ENCODE measurements around the gene KANK2.
"Not testable (repeated sequence)": the region's sequence is repeated elsewhere in the genome, so short reads cannot be mapped to it uniquely, and the experiment has no call there.

The KANK2 gene

GRCh38 chr19:11155373-11156120, 41.8 kb downstream of the KANK2 start, which contains the start of gene SPC24:
Gene SPC24, minus strand, starts transcription at chr19:11155782. Its CDS starts 6 bp downstream, at chr19:11155776.
- H3K36me3 Mint-ChIP-seq, result peaks cover 27% of the 10 kb centered on the region
- H3K27ac Mint-ChIP-seq, result peak within 1 kb of the TSS; percentile 88
- no peaks in the 10 kb centered on the region for H3K9me3 Mint-ChIP-seq
- peak; percentile 99 for ATAC-seq
- H3K4me3 Mint-ChIP-seq, result peak within 1 kb of the TSS; percentile 81
- DNase-seq (ENCODE audit: low spot score in 2 of 2), result peak; percentile 79 to 96
- H3K4me1 Mint-ChIP-seq, result peaks cover 8% of the 10 kb centered on the region

DNA sequence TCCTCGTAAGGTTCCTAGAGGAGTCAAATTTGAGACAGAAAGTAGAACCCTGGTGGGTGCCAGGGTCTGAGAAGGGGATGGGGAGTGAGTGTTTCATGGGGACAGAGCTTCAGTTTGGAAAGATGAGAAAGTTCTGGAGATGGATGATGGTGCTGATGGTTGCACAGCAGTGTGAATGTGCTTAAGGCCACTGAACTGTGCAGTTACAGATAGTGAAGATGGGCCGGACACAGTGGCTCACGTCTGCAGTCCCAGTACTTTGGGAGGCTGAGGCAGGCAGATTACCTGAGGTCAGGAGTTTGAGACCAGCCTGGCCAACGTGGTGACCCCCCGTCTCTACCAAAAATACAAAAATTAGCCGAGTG, 42.7 kb downstream of the KANK2 start:
- peak overlapping the region; percentile 81 for H3K4me3 Mint-ChIP-seq
- peak overlapping the region; percentile 88 for H3K27ac Mint-ChIP-seq
- peaks cover 8% of the 10 kb centered on the region for H3K4me1 Mint-ChIP-seq
- ATAC-seq (no peak), DNase-seq (ENCODE audit: low spot score in 2 of 2) (no peak)
- peaks cover 34% of the 10 kb centered on the region for H3K36me3 Mint-ChIP-seq
- H3K9me3 Mint-ChIP-seq, result no peaks in the 10 kb centered on the region

DNA sequence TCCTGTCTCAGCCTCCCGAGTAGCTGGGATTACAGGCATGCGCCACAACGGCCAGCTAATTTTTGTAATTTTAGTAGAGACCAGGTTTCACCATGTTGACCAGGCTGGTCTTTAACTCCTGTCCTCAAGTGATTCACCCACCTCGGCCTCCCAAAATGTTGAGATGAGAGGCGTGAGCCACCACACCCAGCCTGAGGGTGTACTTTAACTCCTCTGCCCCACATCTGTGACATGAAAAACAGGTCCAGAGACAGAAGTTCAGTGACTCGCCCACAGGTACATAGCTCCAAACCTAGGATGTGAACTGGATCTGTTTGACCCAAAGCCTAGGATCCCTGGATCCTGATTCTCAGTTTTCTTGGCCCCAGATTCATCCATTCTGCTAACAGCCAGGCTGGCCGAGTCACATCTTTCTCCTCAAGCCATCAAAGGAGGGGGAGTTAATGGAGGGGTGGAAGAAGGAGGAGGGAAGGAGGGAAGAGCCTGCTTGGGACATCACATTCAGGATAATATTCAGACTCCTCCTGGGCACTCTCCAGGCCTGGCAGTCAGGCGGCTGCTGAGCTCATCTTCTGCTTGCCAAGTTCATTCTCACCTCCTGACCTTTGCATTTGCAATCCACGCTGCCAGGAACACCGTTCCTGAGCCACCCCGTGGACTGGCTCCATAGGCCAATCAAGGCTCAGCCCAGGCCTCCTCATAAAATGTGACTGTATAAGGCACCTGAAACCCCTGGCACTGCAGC, 44.9 kb downstream of the KANK2 start:
- no peak overlapping the region for H3K27ac Mint-ChIP-seq
- H3K9me3 Mint-ChIP-seq, result no peaks in the 10 kb centered on the region
- H3K4me1 Mint-ChIP-seq, result peaks cover 8% of the 10 kb centered on the region
- ATAC-seq (no peak), DNase-seq (ENCODE audit: low spot score in 2 of 2) (no peak)
- peaks cover 51% of the 10 kb centered on the region for H3K36me3 Mint-ChIP-seq
- no peak overlapping the region for H3K4me3 Mint-ChIP-seq

- DNase-seq (ENCODE audit: low spot score in 2 of 2), result no peak
- Mint-ChIP-seq H3K36me3 (peaks cover 64% of the 10 kb centered on the region), H3K4me1 (peaks cover 8% of the 10 kb centered on the region), H3K9me3 (no peaks in the 10 kb centered on the region), H3K4me3 (no peak overlapping the region), H3K27ac (no peak overlapping the region)
- ATAC-seq, result no peak
Observed at GRCh38 chr19:11151181-11151580, 46.2 kb downstream of the KANK2 start.

GRCh38 chr19:11148001-11148400, 49.3 kb downstream of the KANK2 start:
- no peak overlapping the region for H3K27ac Mint-ChIP-seq
- peaks cover 51% of the 10 kb centered on the region for H3K36me3 Mint-ChIP-seq
- no peaks in the 10 kb centered on the region for H3K4me1 Mint-ChIP-seq
- H3K9me3 Mint-ChIP-seq, result no peaks in the 10 kb centered on the region
- ATAC-seq (no peak), DNase-seq (ENCODE audit: low spot score in 2 of 2) (no peak)
- no peak overlapping the region for H3K4me3 Mint-ChIP-seq

- Mint-ChIP-seq H3K4me3 (no peak overlapping the region), H3K27ac (no peak overlapping the region), H3K9me3 (no peaks in the 10 kb centered on the region), H3K36me3 (peaks cover 48% of the 10 kb centered on the region), H3K4me1 (no peaks in the 10 kb centered on the region)
- DNase-seq (ENCODE audit: low spot score in 2 of 2), result no peak
- ATAC-seq, result no peak
Observed at GRCh38 chr19:11145536-11145924, 51.8 kb downstream of the KANK2 start.

- H3K27ac Mint-ChIP-seq, result no peak overlapping the region
- peaks cover 5% of the 10 kb centered on the region for H3K4me1 Mint-ChIP-seq
- no peak overlapping the region for H3K4me3 Mint-ChIP-seq
- H3K36me3 Mint-ChIP-seq, result peaks cover 32% of the 10 kb centered on the region
- no peak for DNase-seq (ENCODE audit: low spot score in 2 of 2)
- H3K9me3 Mint-ChIP-seq, result no peaks in the 10 kb centered on the region
- ATAC-seq, result no peak
Observed at GRCh38 chr19:11142528-11143171, 54.7 kb downstream of the KANK2 start.

- Mint-ChIP-seq H3K4me3 (no peak overlapping the region), H3K4me1 (peaks cover 9% of the 10 kb centered on the region), H3K36me3 (peaks cover 26% of the 10 kb centered on the region), H3K27ac (no peak overlapping the region), H3K9me3 (no peaks in the 10 kb centered on the region)
- DNase-seq (ENCODE audit: low spot score in 2 of 2) (no peak), ATAC-seq (no peak)
Observed at GRCh38 chr19:11141937-11142527, 55.3 kb downstream of the KANK2 start.

- peaks cover 14% of the 10 kb centered on the region for H3K36me3 Mint-ChIP-seq
- H3K4me1 Mint-ChIP-seq, result peaks cover 9% of the 10 kb centered on the region
- no peak for ATAC-seq
- H3K4me3 Mint-ChIP-seq, result no peak overlapping the region
- H3K9me3 Mint-ChIP-seq, result no peaks in the 10 kb centered on the region
- no peak overlapping the region for H3K27ac Mint-ChIP-seq
- no peak for DNase-seq (ENCODE audit: low spot score in 2 of 2)
Observed at GRCh38 chr19:11140896-11141295, 56.4 kb downstream of the KANK2 start.

DNA sequence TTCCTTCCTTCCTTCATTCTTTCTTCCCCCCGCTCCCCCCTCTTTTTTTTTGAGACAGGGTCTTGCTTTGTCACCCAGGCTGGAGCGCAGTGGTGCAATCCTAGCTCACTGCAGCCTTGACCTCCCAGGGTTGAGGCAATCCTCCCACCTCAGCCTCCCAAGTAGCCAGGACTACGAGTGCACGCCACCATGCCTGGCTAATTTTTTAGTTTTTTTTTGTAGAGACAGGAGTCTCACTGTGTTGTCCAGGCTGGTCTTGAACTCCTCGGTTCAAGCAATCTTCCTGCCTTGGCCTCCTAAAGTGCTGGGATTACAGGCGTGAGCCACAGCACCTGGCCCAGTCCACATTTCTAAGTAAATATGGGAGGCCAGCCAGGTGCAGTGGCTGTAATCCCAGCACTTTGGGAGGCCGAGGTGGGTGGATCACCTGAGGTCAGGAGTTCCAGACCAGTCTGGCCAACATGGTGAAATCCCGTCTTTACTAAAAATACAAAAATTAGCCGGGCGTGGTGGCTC, 57.3 kb downstream of the KANK2 start:
- not testable (repeated sequence) for H3K4me3 Mint-ChIP-seq

GRCh38 chr19:11138601-11139300, 58.6 kb downstream of the KANK2 start:
- Mint-ChIP-seq H3K4me3 (no peak overlapping the region), H3K27ac (peak overlapping the region; percentile 76), H3K4me1 (peaks cover 9% of the 10 kb centered on the region), H3K9me3 (no peaks in the 10 kb centered on the region), H3K36me3 (peaks cover 22% of the 10 kb centered on the region)
- DNase-seq (ENCODE audit: low spot score in 2 of 2) (no peak), ATAC-seq (no peak)

More for the DNA sequence above, 57.3 kb downstream of the KANK2 start:
- H3K9me3 Mint-ChIP-seq; H3K4me1 Mint-ChIP-seq; DNase-seq (ENCODE audit: low spot score in 2 of 2); ATAC-seq; H3K36me3 Mint-ChIP-seq: not testable (repeated sequence)
- H3K27ac Mint-ChIP-seq, result peak overlapping the region; percentile 76

DNA sequence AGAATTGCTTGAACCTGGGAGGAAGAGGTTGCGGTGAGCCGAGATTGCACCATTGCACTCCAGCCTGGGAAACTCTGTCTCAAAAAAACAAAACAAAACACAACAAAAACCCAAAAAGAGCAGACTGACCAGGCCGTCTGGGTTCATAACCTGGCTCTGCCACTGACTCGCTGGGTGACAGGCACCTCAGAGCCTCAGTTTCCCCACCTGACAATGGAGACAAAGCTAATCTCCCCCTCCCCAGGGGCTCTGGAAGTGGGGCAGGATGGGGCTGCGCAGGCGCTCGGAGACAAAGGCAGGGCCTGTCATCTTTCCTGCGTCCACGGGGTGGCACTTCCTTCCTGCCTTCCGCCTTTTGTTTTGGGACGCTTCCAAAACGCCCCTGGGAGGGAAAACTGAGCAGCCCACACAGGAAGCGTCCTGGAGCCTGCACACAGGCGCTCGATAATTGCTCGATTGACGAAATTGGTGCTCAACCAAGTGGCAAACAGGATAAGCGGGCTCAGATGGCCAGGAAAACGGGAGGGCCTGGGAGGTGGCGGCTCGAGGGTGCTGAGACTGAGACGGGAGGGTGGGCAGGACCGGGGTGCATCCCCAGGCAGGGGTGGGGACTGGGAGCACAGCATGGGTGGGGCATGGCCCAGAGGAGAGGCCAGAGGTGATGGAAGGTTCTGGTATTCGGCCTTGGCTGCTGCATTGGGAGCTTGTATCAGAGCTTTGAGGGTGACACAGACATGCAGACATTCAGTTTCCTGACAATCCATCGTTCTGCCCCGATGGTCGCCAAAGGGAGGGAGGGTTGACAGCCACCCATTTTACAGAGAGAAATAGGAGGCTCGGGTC, 59.6 kb downstream of the KANK2 start:
- Mint-ChIP-seq H3K27ac (peak overlapping the region; percentile 81), H3K4me1 (peaks cover 9% of the 10 kb centered on the region), H3K9me3 (no peaks in the 10 kb centered on the region), H3K4me3 (peak overlapping the region; percentile 76), H3K36me3 (peaks cover 32% of the 10 kb centered on the region)
- DNase-seq (ENCODE audit: low spot score in 2 of 2) (peak; percentile 21 to 67), ATAC-seq (peak; percentile 76)

- peaks cover 9% of the 10 kb centered on the region for H3K4me1 Mint-ChIP-seq
- no peaks in the 10 kb centered on the region for H3K9me3 Mint-ChIP-seq
- no peak for ATAC-seq
- H3K4me3 Mint-ChIP-seq, result peak overlapping the region; percentile 76
- no peak for DNase-seq (ENCODE audit: low spot score in 2 of 2)
- peaks cover 44% of the 10 kb centered on the region for H3K36me3 Mint-ChIP-seq
- peak overlapping the region; percentile 50 for H3K27ac Mint-ChIP-seq
Observed at GRCh38 chr19:11136400-11137101, 60.8 kb downstream of the KANK2 start.
